BJ (cell line): Measurements from ENCODE around the gene HAVCR2. TPM values are rescaled to one million over a fixed set of nuclear protein-coding genes. Genes with fewer than 3 reads are reported as not detected.

Source experiments
- CTCF ChIA-PET: fragments of 350-600 bp; formaldehyde crosslinking; extraction: SDS; loops from one replicate; lab custom pipeline; 2021; ENCODE audit warnings: antibody characterized with exemption, inconsistent platforms; lab: Yijun Ruan, JAX
- POLR2A ChIA-PET: fragments of 300-600 bp; sonication (Branson Sonifier 250); formaldehyde crosslinking; extraction: SDS; loops from one replicate; lab custom pipeline; 2021; ENCODE audit warnings: antibody characterized with exemption; lab: Charles Lee
- DNase-seq: peaks from one replicate; pipeline ENCODE4 v3.0.0-alpha.2; 2011; ENCODE audit warnings: low read depth
- H3K27me3 ChIP-seq: 2 replicates; pipeline ENCODE4 v1.6.0; 2011; ENCODE audit warnings: low read length; ENCODE audit not compliant: control insufficient read depth, insufficient read depth
- H3K36me3 ChIP-seq: 2 replicates; pipeline ENCODE4 v1.5.1; 2011; ENCODE audit warnings: low read length; ENCODE audit not compliant: control insufficient read depth, insufficient read depth
- H3K4me3 ChIP-seq: 2 replicates; pipeline ENCODE4 v1.5.1; 2011; ENCODE audit warnings: low read depth, mild to moderate bottlenecking, control low read depth, low read length
- polyA plus RNA-seq: library from polyadenylated mRNA; depleted of rRNA; stranded (reverse); fragments of >200 nt; gene quantifications from 2 replicates; pipeline ENCODE4 v1.2.3, GENCODE V29; 2011
- TF ChIP-seq, protein P1 (sequence below): IDR thresholded peaks from 2 replicates; pipeline ENCODE4 v1.5.1; 2011; ENCODE audit warnings: low read depth, mild to moderate bottlenecking, control low read depth, inconsistent platforms, low read length, moderate library complexity; ENCODE audit not compliant: insufficient read depth

Gene HAVCR2
- polyA plus RNA-seq, 1 experiment, result not detected

DNA sequence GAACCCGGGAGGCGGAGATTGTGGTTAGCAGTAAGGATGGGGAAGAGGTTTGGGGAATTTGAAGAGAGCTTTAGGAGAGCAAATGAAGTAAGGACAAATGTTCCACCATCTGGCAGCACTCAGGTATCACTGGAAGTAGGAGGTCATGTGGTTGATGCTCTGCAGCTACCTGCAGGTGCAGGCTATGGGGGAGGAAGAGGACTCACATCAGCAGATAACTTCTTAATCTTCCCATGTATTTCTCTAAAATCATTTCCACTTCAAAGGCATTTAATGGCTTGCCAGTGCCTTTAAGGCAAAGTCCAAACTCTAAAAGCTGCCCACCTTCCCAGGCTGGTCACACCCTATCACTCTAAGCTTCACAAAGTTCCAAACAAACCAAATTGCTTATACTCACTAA, 41.8 kb downstream of the HAVCR2 start:
- no peak overlapping the region for H3K4me3 ChIP-seq
- POLR2A ChIA-PET, result no interaction called here
- H3K27me3 ChIP-seq, result no peaks in the 10 kb centered on the region
- no peak for DNase-seq
- CTCF ChIA-PET, result no interaction called here
- TF ChIP-seq, protein P1, sequence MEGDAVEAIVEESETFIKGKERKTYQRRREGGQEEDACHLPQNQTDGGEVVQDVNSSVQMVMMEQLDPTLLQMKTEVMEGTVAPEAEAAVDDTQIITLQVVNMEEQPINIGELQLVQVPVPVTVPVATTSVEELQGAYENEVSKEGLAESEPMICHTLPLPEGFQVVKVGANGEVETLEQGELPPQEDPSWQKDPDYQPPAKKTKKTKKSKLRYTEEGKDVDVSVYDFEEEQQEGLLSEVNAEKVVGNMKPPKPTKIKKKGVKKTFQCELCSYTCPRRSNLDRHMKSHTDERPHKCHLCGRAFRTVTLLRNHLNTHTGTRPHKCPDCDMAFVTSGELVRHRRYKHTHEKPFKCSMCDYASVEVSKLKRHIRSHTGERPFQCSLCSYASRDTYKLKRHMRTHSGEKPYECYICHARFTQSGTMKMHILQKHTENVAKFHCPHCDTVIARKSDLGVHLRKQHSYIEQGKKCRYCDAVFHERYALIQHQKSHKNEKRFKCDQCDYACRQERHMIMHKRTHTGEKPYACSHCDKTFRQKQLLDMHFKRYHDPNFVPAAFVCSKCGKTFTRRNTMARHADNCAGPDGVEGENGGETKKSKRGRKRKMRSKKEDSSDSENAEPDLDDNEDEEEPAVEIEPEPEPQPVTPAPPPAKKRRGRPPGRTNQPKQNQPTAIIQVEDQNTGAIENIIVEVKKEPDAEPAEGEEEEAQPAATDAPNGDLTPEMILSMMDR, result no peak
- no peaks in the 10 kb centered on the region for H3K36me3 ChIP-seq

DNA sequence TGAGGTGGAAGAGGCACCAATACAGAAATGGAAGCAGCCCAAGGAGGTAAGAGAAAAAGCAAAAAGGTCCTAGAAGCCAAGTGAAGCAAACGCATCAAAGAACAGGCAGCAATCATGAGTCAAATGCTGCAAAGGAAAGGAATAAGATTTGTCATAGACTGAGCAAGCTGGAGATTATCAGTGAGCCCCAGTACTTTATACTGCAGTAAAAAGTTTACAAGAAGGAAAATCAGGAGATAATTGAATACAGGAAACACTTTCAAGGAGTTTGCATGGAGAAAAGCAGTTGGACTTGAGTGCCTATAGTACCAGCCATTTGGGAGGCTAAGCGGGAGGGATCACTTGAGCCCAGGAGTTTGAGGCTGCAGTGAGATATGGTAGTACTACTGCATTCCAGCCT, 42.8 kb downstream of the HAVCR2 start:
- Histone ChIP-seq H3K4me3 (no peak overlapping the region), H3K36me3 (no peaks in the 10 kb centered on the region), H3K27me3 (no peaks in the 10 kb centered on the region)
- DNase-seq, result no peak
- CTCF ChIA-PET, result no interaction called here
- POLR2A ChIA-PET, result no interaction called here
- TF ChIP-seq, protein P1, result no peak

DNA sequence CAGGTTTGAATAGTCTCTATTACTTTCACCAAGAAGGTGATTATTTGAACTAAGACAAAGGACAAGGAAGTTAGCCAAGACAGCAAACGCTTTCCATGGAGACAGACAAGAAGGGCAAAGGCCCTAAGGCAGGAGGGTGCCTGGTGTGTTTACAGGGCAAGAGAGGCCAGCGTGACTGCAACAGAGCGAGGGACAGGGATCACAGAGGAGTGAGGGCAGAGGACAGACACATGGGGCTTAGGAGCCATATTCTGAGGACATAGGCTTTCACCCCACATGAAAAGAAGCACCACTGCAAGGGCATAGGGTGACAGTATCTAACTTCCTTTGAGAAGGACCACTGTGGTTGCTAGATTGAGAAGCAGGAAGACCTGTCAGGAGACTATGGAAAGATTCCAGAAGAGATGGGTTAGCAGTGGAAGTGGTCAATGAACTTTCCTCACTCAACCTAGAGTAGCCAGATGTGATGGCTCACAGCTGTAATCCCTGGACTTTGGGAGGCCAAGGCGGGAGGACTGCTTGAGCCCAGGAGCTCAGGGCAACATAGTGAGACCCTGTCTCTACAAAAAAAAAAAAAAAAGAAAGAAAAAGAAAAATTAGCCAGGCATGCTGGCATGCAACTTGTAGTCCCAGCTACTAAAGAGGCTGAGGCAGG, 44.9 kb downstream of the HAVCR2 start:
- Histone ChIP-seq H3K36me3 (no peaks in the 10 kb centered on the region), H3K27me3 (no peaks in the 10 kb centered on the region), H3K4me3 (no peak overlapping the region)
- TF ChIP-seq, protein P1, result no peak
- POLR2A ChIA-PET, result no interaction called here
- CTCF ChIA-PET, result no interaction called here
- DNase-seq, result no peak

DNA sequence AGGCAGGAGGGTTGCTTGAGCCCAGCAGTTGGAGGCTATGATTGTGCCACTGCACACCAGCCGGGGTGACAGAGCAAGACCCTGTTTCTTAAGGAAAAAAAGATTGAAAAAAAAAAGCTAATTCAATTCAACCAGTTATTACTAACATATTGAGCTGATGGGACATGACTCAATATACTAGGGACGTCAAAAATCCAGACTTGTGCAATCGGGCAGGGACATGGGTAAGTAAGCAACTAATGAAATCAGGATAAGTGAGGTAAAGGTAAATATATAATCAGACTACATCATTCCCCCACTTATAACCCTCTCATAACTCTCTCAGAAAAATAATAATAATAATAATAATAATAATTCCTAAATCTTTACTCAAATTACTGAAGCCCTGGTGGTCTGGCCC, 49.0 kb downstream of the HAVCR2 start:
- no peak overlapping the region for H3K4me3 ChIP-seq
- H3K36me3 ChIP-seq, result no peaks in the 10 kb centered on the region
- ChIA-PET POLR2A (no interaction called here), CTCF (no interaction called here)
- no peak for DNase-seq
- no peaks in the 10 kb centered on the region for H3K27me3 ChIP-seq
- TF ChIP-seq, protein P1, result no peak

DNA sequence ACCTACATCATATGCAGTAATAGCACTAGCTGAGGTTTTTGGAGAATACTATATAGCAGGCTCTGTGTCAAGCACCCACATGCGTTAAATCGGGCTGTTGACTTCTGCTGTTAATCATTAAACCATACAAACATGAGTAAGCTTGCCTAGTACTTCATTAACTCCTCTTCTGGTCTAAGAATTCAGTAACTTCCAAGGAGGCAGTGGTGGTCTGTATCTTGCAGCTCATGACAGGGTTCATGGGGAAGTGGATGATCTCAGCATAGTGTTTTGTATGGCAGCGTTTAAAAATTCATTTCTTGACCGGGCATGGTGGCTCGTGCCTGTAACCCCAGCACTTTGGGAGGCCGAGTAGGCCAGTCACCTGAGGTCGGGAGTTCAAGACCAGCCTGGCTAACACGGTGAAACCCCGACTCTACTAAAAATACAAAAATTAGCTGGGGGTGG, 49.7 kb downstream of the HAVCR2 start, which contains the start of gene HAVCR1:
TSS of gene HAVCR1 (minus strand) at position 24 of the 447 bp plus-strand sequence. CDS start 1,173 bp downstream, outside the sequence.
- DNase-seq, result no peak
- CTCF ChIA-PET, result no interaction called here
- Histone ChIP-seq H3K27me3 (no peaks in the 10 kb centered on the region), H3K4me3 (no peak within 1 kb of the TSS), H3K36me3 (no peaks in the 10 kb centered on the region)
- TF ChIP-seq, protein P1, result no peak
- POLR2A ChIA-PET, result no interaction called here
